ENCODE measurements around the gene SFI1. TPM values are rescaled to one million over a fixed set of nuclear protein-coding genes. Genes with fewer than 3 reads are reported as not detected.
"Not testable (repeated sequence)": the region's sequence is repeated elsewhere in the genome, so short reads cannot be mapped to it uniquely, and the experiment has no call there.

The SFI1 gene
- total RNA-seq, 1 donor from 2014 or later = 13.6 TPM

GRCh38 chr22:31508536-31508935 is 12.2 kb downstream of the SFI1 start:
- Histone ChIP-seq H3K27ac (ENCODE audit: low read depth, low read length) (no peak overlapping the region), H3K9ac (ENCODE audit: low read length) (no peak overlapping the region), H3K9me3 (ENCODE audit: insufficient read depth, low read depth, low read length) (no peaks in the 10 kb centered on the region), H4K20me1 (ENCODE audit: insufficient read depth, low read length) (no peaks in the 10 kb centered on the region), H3K4me3 (ENCODE audit: insufficient read depth, low read depth, low read length) (no peak overlapping the region), H3K4me2 (ENCODE audit: low read length) (no peak overlapping the region), H3K4me1 (ENCODE audit: insufficient read depth, low read length) (peaks cover 5% of the 10 kb centered on the region), H3K79me2 (ENCODE audit: insufficient read depth, low read length) (peaks cover 4% of the 10 kb centered on the region), H3K27me3 (ENCODE audit: insufficient read depth, low read length) (no peaks in the 10 kb centered on the region), H2AFZ (ENCODE audit: low read depth, low read length) (no peak overlapping the region), H3K36me3 (ENCODE audit: insufficient read depth, low read length) (no peaks in the 10 kb centered on the region)
- FAIRE-seq = no peak
- Mint-ChIP-seq H3K4me1 (ENCODE audit: low read depth, unreplicated experiment) (peaks cover 7% of the 10 kb centered on the region), H3K9me3 (ENCODE audit: unreplicated experiment) (no peaks in the 10 kb centered on the region), H3K27me3 (ENCODE audit: low read depth, unreplicated experiment) (no peaks in the 10 kb centered on the region), H3K27ac (ENCODE audit: unreplicated experiment) (no peak overlapping the region), H3K36me3 (ENCODE audit: low read depth, unreplicated experiment) (peaks cover 6% of the 10 kb centered on the region), H3K4me3 (ENCODE audit: unreplicated experiment) (no peak overlapping the region)
- DNase-seq (ENCODE audit: low read depth) = no peak
- no peak for TF ChIP-seq EZH2 (IDR thresholded peaks at IDR 0.05; ENCODE audit: insufficient read depth, low read length)
- no peak for TF ChIP-seq CTCF (IDR thresholded peaks at IDR 0.05; ENCODE audit: insufficient read depth, low read depth, low read length)

DNA sequence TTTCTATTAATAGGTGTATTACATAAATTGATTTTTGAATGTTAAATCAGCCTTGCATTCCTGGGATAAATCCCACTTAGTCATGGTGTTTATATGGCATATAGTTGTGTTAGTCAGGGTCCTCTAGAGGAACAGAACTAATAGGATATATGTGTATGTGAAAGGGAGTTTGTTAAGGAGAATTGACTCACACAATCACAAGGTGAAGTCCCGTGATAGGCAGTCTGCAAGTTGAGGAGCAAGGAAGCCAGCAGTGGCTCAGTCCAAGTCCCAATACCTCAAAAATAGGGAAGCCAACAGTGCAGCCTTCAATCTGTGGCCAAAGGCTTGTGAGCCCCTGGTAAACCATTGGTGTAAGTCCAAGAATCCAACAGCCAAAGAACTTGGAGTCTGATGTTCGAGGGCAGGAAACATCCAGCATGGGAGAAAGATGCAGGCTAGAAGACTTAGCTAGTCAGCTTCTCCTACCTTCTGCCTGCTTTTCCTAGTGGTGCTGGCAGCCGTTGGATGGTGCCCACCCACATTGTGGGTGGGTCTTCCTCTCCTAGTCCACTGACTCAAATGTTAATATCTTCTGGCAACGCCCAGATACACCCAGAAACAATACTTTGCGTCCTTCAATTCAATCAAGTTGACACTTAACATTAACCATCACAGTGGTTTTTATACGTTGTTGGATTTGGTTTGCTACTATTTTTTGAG is 12.9 kb downstream of the SFI1 start:
- peaks cover 6% of the 10 kb centered on the region for H3K36me3 Mint-ChIP-seq (ENCODE audit: low read depth, unreplicated experiment)
- no peak overlapping the region for H3K27ac ChIP-seq (ENCODE audit: low read depth, low read length)
- no peak overlapping the region for H3K4me3 Mint-ChIP-seq (ENCODE audit: unreplicated experiment)
- H3K4me2 ChIP-seq (ENCODE audit: low read length) = no peak overlapping the region
- no peaks in the 10 kb centered on the region for H4K20me1 ChIP-seq (ENCODE audit: insufficient read depth, low read length)
- H3K27ac Mint-ChIP-seq (ENCODE audit: unreplicated experiment) = no peak overlapping the region
- H3K4me1 ChIP-seq (ENCODE audit: insufficient read depth, low read length) = peaks cover 5% of the 10 kb centered on the region
- no peaks in the 10 kb centered on the region for H3K27me3 ChIP-seq (ENCODE audit: insufficient read depth, low read length)
- no peaks in the 10 kb centered on the region for H3K36me3 ChIP-seq (ENCODE audit: insufficient read depth, low read length)
- FAIRE-seq (no peak), DNase-seq (ENCODE audit: low read depth) (no peak)
- H3K9ac ChIP-seq (ENCODE audit: low read length) = no peak overlapping the region
- no peak overlapping the region for H3K4me3 ChIP-seq (ENCODE audit: insufficient read depth, low read depth, low read length)
- H3K9me3 ChIP-seq (ENCODE audit: insufficient read depth, low read depth, low read length) = no peaks in the 10 kb centered on the region
- peaks cover 4% of the 10 kb centered on the region for H3K79me2 ChIP-seq (ENCODE audit: insufficient read depth, low read length)
- no peaks in the 10 kb centered on the region for H3K27me3 Mint-ChIP-seq (ENCODE audit: low read depth, unreplicated experiment)
- H3K4me1 Mint-ChIP-seq (ENCODE audit: low read depth, unreplicated experiment) = peaks cover 6% of the 10 kb centered on the region
- no peak overlapping the region for H2AFZ ChIP-seq (ENCODE audit: low read depth, low read length)
- H3K9me3 Mint-ChIP-seq (ENCODE audit: unreplicated experiment) = no peaks in the 10 kb centered on the region
- TF ChIP-seq CTCF (IDR thresholded peaks at IDR 0.05; ENCODE audit: insufficient read depth, low read depth, low read length) = no peak
- no peak for TF ChIP-seq EZH2 (IDR thresholded peaks at IDR 0.05; ENCODE audit: insufficient read depth, low read length)

GRCh38 chr22:31520051-31520450 is 23.7 kb downstream of the SFI1 start:
- Histone ChIP-seq H3K4me2 (ENCODE audit: low read length) (no peak overlapping the region), H3K4me1 (ENCODE audit: insufficient read depth, low read length) (no peaks in the 10 kb centered on the region), H3K9me3 (ENCODE audit: insufficient read depth, low read depth, low read length) (no peaks in the 10 kb centered on the region), H3K27ac (ENCODE audit: low read depth, low read length) (no peak overlapping the region), H3K9ac (ENCODE audit: low read length) (no peak overlapping the region), H3K4me3 (ENCODE audit: insufficient read depth, low read depth, low read length) (no peak overlapping the region), H3K36me3 (ENCODE audit: insufficient read depth, low read length) (no peaks in the 10 kb centered on the region), H4K20me1 (ENCODE audit: insufficient read depth, low read length) (peaks cover 3% of the 10 kb centered on the region), H2AFZ (ENCODE audit: low read depth, low read length) (no peak overlapping the region), H3K27me3 (ENCODE audit: insufficient read depth, low read length) (no peaks in the 10 kb centered on the region), H3K79me2 (ENCODE audit: insufficient read depth, low read length) (no peaks in the 10 kb centered on the region)
- Mint-ChIP-seq H3K27me3 (ENCODE audit: low read depth, unreplicated experiment) (no peaks in the 10 kb centered on the region), H3K36me3 (ENCODE audit: low read depth, unreplicated experiment) (peaks cover 5% of the 10 kb centered on the region), H3K9me3 (ENCODE audit: unreplicated experiment) (no peaks in the 10 kb centered on the region), H3K4me3 (ENCODE audit: unreplicated experiment) (no peak overlapping the region), H3K27ac (ENCODE audit: unreplicated experiment) (no peak overlapping the region), H3K4me1 (ENCODE audit: low read depth, unreplicated experiment) (no peaks in the 10 kb centered on the region)
- FAIRE-seq (no peak), DNase-seq (ENCODE audit: low read depth) (no peak)
- no peak for TF ChIP-seq CTCF (IDR thresholded peaks at IDR 0.05; ENCODE audit: insufficient read depth, low read depth, low read length)
- no peak for TF ChIP-seq EZH2 (IDR thresholded peaks at IDR 0.05; ENCODE audit: insufficient read depth, low read length)

GRCh38 chr22:31524132-31524531 is 27.8 kb downstream of the SFI1 start:
- H3K79me2 ChIP-seq (ENCODE audit: insufficient read depth, low read length); DNase-seq (ENCODE audit: low read depth); H3K4me3 ChIP-seq (ENCODE audit: insufficient read depth, low read depth, low read length); FAIRE-seq; H3K4me1 Mint-ChIP-seq (ENCODE audit: low read depth, unreplicated experiment); H3K27me3 ChIP-seq (ENCODE audit: insufficient read depth, low read length); H3K9me3 Mint-ChIP-seq (ENCODE audit: unreplicated experiment); H3K9me3 ChIP-seq (ENCODE audit: insufficient read depth, low read depth, low read length); H4K20me1 ChIP-seq (ENCODE audit: insufficient read depth, low read length); H3K4me3 Mint-ChIP-seq (ENCODE audit: unreplicated experiment); H3K27ac ChIP-seq (ENCODE audit: low read depth, low read length); H3K4me2 ChIP-seq (ENCODE audit: low read length); H3K9ac ChIP-seq (ENCODE audit: low read length); H3K36me3 Mint-ChIP-seq (ENCODE audit: low read depth, unreplicated experiment); H3K27me3 Mint-ChIP-seq (ENCODE audit: low read depth, unreplicated experiment); H3K4me1 ChIP-seq (ENCODE audit: insufficient read depth, low read length); H2AFZ ChIP-seq (ENCODE audit: low read depth, low read length); H3K36me3 ChIP-seq (ENCODE audit: insufficient read depth, low read length); H3K27ac Mint-ChIP-seq (ENCODE audit: unreplicated experiment): not testable (repeated sequence)
